DND-41 (cell line): ENCODE measurements around the gene TMEM186.
A peak's percentile ranks its signal among the peaks of the same experiment; 100 is the strongest.
"Not testable (repeated sequence)": the region's sequence is repeated elsewhere in the genome, so short reads cannot be mapped to it uniquely, and the experiment has no call there.

Source experiments
- ATAC-seq: fragments of 200-7000 bp; cut with Tn5 transposase; 3 replicates; pipeline ENCODE4 v1.9.1; 2021; ENCODE audit warnings: low read depth; ENCODE audit not compliant: insufficient read depth
- DNase-seq: peaks from one replicate; pipeline ENCODE4 v3.0.0-alpha.2; 2020
- H2AFZ ChIP-seq: 2 replicates; pipeline ENCODE4 v1.6.0; 2012; ENCODE audit warnings: low read depth, low read length
- H3K27ac ChIP-seq: 2 replicates; pipeline ENCODE4 v1.5.1; 2012; ENCODE audit warnings: low read length, inconsistent platforms
- H3K27me3 ChIP-seq: fragments of 200-600 bp; sonication (generic); 2 replicates; pipeline ENCODE4 v1.6.0; 2012; ENCODE audit warnings: low read length, mild to moderate bottlenecking, inconsistent platforms; ENCODE audit not compliant: insufficient read depth, poor library complexity
- H3K36me3 ChIP-seq: 2 replicates; pipeline ENCODE4 v1.5.1; 2012; ENCODE audit warnings: low read length, inconsistent platforms; ENCODE audit not compliant: insufficient read depth
- H3K4me1 ChIP-seq: 2 replicates; pipeline ENCODE4 v1.5.1; 2012; ENCODE audit warnings: mild to moderate bottlenecking, low read length; ENCODE audit not compliant: insufficient read depth
- H3K4me2 ChIP-seq: 2 replicates; pipeline ENCODE4 v1.6.0; 2012; ENCODE audit warnings: mild to moderate bottlenecking, moderate library complexity, low read length, inconsistent platforms; ENCODE audit not compliant: insufficient read depth
- H3K4me3 ChIP-seq, 2 experiments: fragments of 200-600 bp in 1 of 2; shearing (Covaris generic) in 1 of 2; 2 replicates each; pipeline ENCODE4 v1.5.1; 2012 to 2016; ENCODE audit warnings: inconsistent platforms in 2 of 2, low read length in 2 of 2, mild to moderate bottlenecking in 2 of 2, low read depth in 1 of 2, moderate library complexity in 1 of 2
- H3K79me2 ChIP-seq: 2 replicates; pipeline ENCODE4 v1.6.0; 2012; ENCODE audit warnings: low read length, inconsistent platforms; ENCODE audit not compliant: insufficient read depth
- H3K9ac ChIP-seq: 2 replicates; pipeline ENCODE4 v1.6.0; 2012; ENCODE audit warnings: low read depth, mild to moderate bottlenecking, inconsistent platforms, low read length, moderate library complexity
- H3K9me3 ChIP-seq: 2 replicates; pipeline ENCODE4 v1.5.1; 2012; ENCODE audit warnings: low read length, moderate library complexity, mild to moderate bottlenecking, inconsistent platforms; ENCODE audit not compliant: insufficient read depth, severe bottlenecking
- H4K20me1 ChIP-seq: 2 replicates; pipeline ENCODE4 v1.6.0; 2012; ENCODE audit warnings: low read length; ENCODE audit not compliant: insufficient read depth
- EZH2 ChIP-seq: IDR thresholded peaks from 3 replicates; pipeline ENCODE4 v1.6.1; 2012; ENCODE audit warnings: borderline replicate concordance, low read depth, mild to moderate bottlenecking, moderate library complexity, low read length, inconsistent platforms; ENCODE audit not compliant: severe bottlenecking
- TF ChIP-seq, protein P1 (sequence below): IDR thresholded peaks from 2 replicates; pipeline ENCODE4 v1.5.1; 2012; ENCODE audit warnings: borderline replicate concordance, low read length, moderate library complexity, mild to moderate bottlenecking; ENCODE audit not compliant: poor library complexity, severe bottlenecking; ENCODE audit errors: extremely low read depth

The TMEM186 gene

DNA sequence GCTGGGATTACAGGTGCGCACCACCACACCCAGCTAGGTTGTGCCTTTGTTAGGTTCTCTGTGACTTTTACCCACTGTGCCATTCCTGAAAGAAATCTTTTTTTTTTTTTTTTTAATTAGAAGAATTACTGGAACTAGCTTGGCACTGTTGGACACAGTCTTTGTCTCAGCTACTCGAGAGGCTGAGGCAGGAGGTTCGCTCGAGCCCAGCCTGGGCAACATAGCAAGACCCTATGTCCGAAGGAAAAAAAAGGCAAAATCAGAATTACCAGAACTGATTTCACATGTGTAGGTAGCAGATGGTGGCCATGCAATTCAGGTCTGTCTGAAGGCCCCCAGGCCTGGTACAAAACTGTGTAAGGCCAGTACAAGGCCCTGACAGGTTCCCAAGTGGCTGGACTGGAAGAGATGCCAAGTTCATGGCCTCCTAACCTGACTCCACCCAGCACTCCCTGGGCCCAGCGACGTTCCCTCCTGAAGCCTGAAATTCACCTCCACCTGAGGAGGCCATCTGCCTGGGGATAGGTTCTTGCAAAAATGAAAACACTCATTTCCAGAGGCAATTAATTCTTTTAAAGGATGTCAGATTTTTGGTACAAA is 48.4 kb upstream of the TMEM186 start:
- no peak overlapping the region for H3K4me2 ChIP-seq
- no peaks in the 10 kb centered on the region for H3K9me3 ChIP-seq
- H3K79me2 ChIP-seq = peaks cover 62% of the 10 kb centered on the region
- peaks cover 6% of the 10 kb centered on the region; the same call in 1 of the 2 replicates for H3K4me1 ChIP-seq
- no peak overlapping the region for H3K4me3 ChIP-seq
- ATAC-seq = no peak
- peaks cover 52% of the 10 kb centered on the region for H4K20me1 ChIP-seq
- no peak for DNase-seq
- H3K27ac ChIP-seq = 0 out of 2 replicates have a peak overlapping the region, but pooled peaks have one; percentile 10
- H3K9ac ChIP-seq = no peak overlapping the region
- no peak overlapping the region for H2AFZ ChIP-seq
- no peaks in the 10 kb centered on the region for H3K27me3 ChIP-seq
- TF ChIP-seq, protein P1, sequence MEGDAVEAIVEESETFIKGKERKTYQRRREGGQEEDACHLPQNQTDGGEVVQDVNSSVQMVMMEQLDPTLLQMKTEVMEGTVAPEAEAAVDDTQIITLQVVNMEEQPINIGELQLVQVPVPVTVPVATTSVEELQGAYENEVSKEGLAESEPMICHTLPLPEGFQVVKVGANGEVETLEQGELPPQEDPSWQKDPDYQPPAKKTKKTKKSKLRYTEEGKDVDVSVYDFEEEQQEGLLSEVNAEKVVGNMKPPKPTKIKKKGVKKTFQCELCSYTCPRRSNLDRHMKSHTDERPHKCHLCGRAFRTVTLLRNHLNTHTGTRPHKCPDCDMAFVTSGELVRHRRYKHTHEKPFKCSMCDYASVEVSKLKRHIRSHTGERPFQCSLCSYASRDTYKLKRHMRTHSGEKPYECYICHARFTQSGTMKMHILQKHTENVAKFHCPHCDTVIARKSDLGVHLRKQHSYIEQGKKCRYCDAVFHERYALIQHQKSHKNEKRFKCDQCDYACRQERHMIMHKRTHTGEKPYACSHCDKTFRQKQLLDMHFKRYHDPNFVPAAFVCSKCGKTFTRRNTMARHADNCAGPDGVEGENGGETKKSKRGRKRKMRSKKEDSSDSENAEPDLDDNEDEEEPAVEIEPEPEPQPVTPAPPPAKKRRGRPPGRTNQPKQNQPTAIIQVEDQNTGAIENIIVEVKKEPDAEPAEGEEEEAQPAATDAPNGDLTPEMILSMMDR = no peak
- TF ChIP-seq EZH2 = no peak
- peaks cover 54% of the 10 kb centered on the region for H3K36me3 ChIP-seq

DNA sequence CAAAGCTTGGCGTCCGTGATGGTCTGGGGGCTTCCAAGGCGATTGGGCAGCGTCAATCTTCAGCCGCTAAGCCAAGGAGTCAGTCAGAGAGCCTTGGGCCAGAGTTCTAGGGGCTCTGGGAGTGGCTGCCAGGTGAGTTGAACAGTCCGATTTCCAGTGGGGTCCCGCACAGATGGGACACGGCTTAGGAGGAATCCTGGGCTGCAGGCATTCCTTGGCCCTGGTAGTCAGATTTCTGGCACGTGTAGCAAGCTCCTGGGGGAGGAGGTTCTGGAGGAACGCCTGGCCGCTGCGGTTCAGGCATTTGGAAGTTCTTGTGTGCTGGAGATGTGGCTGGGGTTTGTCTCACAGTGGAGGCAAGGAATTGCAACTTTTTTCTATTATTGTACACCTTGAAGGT is 45.9 kb upstream of the TMEM186 start:
- H3K4me2 ChIP-seq, H3K27me3 ChIP-seq, H3K4me3 ChIP-seq, H3K9me3 ChIP-seq, H3K27ac ChIP-seq, H2AFZ ChIP-seq, H3K4me1 ChIP-seq, H3K9ac ChIP-seq, ATAC-seq, DNase-seq: not testable (repeated sequence)
- peaks cover 29% of the 10 kb centered on the region for H3K36me3 ChIP-seq
- peaks cover 35% of the 10 kb centered on the region for H4K20me1 ChIP-seq
- H3K79me2 ChIP-seq = peaks cover 54% of the 10 kb centered on the region

DNA sequence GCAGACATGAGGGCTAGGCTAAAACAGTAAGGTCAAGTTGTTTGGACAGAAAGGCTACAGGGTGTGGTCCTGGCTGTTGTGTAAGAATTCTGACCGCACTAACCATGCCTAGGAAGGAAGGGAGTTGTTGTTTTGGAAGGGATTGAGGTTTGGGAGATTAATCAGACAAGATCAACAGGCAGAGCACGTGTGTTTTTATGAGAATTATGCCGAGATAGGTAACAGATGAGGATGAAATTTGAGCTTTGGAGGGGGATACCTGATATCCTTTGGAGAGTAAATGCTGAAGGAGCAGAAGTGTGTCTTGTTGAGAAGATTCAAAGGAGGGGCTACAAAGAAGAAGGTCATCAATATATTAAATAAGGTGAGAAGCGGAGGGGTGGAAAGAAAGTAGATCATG is 44.6 kb upstream of the TMEM186 start:
- not testable (repeated sequence) for ATAC-seq, DNase-seq, H3K27me3 ChIP-seq, H3K4me3 ChIP-seq, H3K9ac ChIP-seq, H2AFZ ChIP-seq, H3K4me1 ChIP-seq, H3K9me3 ChIP-seq, H3K4me2 ChIP-seq, H3K27ac ChIP-seq
- H3K36me3 ChIP-seq = peaks cover 17% of the 10 kb centered on the region
- peaks cover 23% of the 10 kb centered on the region for H4K20me1 ChIP-seq
- peaks cover 50% of the 10 kb centered on the region for H3K79me2 ChIP-seq

DNA sequence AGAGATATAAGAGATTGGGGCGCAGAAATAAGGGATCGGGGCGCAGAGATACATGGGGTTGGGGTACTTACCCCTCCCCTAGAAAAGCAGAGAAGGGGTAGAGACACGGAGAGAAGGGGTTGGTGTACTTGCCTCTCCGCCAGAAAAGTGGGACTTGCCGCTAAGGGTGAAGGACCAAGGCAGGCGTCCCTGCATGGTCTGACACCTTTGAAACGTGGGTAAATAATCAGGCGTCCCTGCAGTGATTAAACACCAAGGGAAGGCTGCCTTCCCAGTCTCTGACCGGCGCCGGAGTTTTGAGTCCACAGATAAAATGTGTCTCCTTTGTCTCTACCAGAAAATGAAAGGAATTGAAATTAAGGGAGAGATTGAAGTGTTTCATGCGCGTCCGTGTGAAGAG is 40.2 kb upstream of the TMEM186 start:
- H3K4me2 ChIP-seq, H3K9me3 ChIP-seq, ATAC-seq, H3K4me1 ChIP-seq, H4K20me1 ChIP-seq, H3K36me3 ChIP-seq, H3K27ac ChIP-seq, H3K4me3 ChIP-seq, H3K27me3 ChIP-seq, H3K9ac ChIP-seq, DNase-seq, H2AFZ ChIP-seq: not testable (repeated sequence)
- peaks cover 49% of the 10 kb centered on the region for H3K79me2 ChIP-seq

DNA sequence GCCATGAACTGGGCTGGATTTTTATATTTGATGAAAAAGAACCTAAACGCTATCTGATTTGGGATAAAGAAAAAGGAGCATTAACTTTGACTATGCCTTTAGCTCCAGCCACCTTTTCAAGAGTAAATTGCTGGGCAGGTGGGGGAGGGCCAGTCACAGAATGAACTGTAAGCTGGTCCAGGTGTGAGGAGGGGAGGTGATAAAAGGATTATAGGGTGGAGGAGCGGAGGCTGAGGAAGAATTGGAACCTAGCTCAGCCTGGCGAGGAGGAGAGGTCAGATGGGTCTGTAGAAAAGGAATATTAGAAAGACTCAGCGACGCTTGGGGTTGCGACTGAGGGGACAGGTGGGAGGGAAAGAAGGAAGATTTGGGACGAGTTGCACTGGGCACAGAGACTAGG is 39.4 kb upstream of the TMEM186 start:
- Histone ChIP-seq H3K4me1 (peaks cover 17% of the 10 kb centered on the region), H3K79me2 (peaks cover 43% of the 10 kb centered on the region), H4K20me1 (peaks cover 12% of the 10 kb centered on the region; the same call in 1 of the 2 replicates)
- H3K27me3 ChIP-seq, H3K9ac ChIP-seq, ATAC-seq, H3K27ac ChIP-seq, H3K4me3 ChIP-seq, H3K4me2 ChIP-seq, DNase-seq, H3K9me3 ChIP-seq, H3K36me3 ChIP-seq, H2AFZ ChIP-seq: not testable (repeated sequence)
